Fibroblast of skin of left biceps (primary cell): ENCODE measurements around the gene PTPRN2.
"Not testable (repeated sequence)": the region's sequence is repeated elsewhere in the genome, so short reads cannot be mapped to it uniquely, and the experiment has no call there.

Experiments
- DNase-seq, 2 experiments: peaks; one replicate each; pipeline ENCODE4 v3.0.0-alpha.2; 2013; ENCODE audit warnings: low read depth in 2 of 2

Gene PTPRN2

DNA sequence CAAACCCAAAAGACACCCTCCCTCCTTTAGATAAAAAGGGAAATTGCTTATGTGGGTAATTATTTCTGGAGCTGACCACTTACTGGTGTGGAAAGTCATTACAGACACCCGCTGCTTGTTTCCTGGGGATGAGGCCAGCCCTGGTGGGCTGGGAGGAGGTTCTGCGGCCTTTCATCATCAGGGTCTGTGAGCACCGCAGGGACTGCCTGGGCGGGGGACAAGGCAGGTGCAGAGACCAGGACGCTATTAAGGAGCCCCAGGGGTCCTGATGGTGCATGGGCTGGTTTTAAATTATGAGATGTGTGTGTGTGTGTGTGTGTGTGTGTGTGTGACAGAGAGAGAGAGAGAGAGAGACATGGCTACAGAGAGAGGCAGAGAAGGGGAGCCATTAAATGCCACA lies 1079.6 kb downstream of the PTPRN2 start:
- DNase-seq = no peak

DNA sequence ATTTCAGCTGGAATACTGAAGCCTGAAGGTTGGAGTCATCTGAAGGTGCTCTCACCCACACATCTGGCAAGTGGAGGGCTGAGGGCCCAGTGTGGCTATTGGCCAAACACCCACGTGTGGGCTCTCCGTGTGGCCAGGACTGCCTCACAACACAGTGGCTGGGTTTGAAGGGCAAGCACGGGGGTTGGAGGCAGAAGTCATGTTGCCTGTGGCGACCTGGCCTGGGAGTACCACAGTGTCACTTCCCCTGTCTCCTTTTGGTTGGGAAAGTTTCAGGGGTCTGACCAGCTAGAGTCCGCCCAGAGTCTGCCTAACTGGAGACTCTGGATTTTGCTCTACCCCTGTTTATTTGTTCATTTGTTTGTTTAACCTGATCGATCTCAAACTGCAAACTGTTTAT lies 1081.4 kb downstream of the PTPRN2 start:
- no peak for DNase-seq

DNA sequence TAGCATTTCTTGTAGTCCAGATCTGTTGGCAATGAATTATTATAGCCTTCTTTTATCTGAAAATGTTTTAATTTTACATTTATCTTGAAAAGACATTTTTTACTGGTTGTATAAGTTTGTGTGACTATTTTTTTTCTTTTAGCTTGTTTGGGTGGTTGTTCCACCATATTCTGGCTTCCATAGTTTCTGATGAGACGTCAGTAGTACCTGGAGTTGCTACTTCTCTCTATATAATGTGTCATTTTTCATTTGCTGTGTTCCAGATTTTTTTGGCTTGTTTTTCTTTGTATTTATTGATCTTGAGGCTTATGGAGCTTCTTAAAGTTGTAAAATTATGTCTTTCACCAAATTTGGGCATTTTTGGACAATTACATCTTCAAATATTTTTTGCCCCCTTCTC lies 1082.0 kb downstream of the PTPRN2 start:
- no peak for DNase-seq

DNA sequence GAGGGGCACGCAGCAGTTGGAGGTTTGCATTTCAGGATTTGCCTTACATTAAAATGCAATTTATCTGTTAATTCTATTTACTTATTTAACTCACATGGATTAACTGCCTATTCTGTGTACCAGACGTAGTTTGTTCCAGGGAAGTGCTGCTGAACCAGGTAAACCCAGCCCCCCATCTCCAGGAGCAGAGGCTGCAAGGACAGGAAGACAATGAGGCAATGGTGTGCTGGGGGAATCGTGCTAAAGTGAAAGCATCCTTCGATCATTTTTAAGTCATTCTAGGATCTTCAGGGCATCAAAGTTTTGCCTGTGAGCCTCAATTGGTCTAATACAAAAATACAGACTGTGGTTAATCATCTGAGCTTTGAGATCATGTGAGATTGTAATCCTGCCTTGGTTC lies 1084.4 kb downstream of the PTPRN2 start:
- DNase-seq = no peak

DNA sequence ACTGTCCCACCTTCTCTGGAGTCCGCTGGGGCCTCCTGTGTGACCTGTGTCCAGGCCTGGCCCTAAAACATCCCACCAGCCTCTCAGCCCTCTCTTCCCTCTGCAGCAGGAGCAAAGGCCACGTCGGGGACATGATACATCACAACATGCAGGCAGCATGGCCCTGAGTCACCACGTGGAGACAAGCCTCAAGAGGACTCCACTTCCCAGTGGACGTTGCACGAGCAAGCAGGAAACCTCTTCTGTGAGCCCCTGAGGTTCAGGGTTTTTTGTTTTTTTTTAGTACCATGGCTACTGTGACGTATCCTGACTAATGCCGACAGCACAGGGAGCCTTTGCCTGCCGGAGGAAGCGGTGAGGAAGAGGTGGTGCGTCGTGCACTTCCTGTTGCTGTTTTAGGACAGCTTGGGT lies 1084.9 kb downstream of the PTPRN2 start:
- no peak for DNase-seq

DNA sequence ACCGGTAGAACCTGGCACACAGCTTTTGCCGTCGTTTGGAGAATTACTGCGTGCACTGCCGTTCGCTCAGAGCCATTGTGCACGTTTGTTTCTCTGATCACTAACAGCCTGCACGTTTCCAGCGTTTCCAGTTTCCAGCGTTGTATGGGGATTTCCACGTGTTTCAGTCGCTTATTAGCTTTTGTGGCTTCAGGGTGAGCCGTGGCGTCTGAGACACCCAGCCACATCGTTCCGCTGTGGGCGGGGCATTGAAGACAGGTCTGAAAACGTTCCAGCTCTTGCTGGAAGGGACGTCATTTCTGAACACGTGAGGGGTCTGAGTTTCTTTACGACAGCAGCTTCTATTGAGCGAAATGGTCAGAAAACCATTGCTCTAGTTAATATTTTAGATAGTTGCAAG lies 1086.0 kb downstream of the PTPRN2 start:
- no peak for DNase-seq

DNA sequence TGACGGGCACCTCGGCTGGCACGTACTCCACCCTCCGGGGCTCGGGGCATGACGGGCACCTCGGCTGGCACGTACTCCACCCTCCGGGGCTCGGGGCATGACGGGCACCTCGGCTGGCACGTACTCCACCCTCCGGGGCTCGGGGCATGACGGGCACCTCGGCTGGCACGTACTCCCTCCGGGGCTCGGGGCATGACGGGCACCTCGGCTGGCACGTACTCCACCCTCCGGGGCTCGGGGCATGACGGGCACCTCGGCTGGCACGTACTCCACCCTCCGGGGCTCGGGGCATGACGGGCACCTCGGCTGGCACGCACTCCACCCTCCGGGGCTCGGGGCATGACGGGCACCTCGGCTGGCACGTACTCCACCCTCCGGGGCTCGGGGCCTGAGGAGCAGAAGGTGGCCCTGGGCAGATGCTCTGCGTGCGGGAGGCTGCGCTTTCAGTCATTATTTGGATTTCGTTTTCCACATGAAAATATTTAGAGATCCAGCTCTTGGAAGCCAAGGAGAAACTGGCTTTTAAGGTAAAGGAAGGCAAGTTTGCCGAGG lies 1086.6 kb downstream of the PTPRN2 start:
- not testable (repeated sequence) for DNase-seq

DNA sequence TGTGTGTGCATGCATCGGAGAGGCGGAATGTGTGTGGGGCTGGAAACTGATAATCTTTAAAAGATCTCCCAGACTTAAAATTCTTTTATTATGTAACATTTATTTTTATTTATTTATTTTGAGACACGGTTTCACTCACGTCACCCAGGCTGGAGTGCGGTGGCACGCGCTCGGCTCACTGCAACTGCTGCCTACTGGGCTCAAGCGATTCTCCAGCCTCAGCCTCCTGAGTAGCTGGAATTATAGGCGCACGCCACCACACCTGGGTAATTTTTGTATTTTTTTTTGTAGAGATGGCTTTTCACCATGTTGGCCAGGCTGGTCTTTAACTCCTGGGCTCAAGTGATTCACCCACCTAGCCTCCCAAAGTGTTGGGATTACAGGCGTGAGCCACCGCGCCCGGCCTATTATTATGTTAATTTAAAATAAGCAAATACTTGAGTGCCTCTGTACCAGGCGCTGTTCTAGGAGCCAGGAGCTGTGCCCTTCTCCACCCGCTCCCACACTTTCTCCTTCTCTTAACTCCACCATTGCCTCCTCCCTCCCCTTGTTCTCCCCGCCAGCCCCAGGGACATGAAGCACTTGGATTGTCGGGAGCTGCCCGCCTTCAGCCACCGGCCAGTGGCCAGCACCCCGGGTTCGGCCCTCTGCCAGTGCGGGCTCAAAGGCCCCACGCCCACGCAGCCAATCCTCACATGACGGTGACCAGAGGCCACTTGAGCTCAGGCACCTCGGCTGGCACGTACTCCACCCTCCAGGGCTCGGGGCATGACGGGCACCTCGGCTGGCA lies 1087.3 kb downstream of the PTPRN2 start:
- DNase-seq = no peak

DNA sequence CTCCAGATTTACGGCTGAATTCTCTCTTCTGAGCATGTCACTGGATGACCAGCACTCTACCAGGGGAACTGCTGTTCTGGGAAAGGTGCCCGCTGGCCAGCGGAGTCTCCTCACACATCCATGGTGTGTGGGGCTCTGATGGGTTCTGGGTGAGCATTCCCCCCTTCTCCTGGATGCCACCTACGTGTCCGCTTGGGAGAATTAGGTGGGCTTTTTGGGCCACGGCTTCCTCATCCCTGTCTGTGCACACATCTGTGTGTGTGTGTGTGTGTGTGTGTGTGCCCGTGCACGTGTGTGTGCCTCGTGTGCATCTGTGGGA lies 1087.8 kb downstream of the PTPRN2 start:
- DNase-seq = no peak

DNA sequence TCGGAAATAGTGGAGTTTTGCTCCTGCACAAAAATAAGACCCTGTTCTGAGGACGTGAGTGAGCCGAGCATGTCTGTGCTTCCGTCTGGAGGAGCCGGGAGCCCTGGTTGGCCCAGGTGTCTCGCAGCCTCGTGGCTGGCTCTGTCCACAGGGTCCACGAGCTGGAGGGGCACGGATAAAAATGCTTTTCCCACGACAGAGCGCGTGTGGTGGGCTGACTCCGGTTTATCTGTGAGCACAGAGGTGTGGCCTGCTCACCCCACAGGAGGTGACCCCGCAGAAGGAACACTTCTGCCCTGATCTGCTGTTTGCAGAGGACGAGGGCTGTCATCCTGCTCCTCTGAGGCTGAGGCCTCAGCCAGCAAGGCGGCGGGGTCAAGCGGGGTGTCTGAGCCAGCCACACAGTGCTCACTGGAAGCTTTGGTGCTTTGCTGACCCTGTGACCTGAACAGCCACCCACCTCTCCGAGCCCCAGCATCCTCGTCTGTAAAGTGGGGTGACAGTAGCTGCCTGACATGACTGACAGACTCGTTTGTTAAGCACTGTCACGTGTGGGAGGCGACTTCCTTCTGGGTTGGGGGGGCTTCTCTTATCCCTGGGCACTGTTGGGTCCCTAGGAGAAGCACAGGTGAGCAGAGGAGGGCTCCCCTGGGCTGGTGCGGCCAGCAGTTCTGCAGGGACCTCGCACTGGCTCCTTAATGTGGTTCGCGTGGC lies 1088.3 kb downstream of the PTPRN2 start:
- no peak for DNase-seq

DNA sequence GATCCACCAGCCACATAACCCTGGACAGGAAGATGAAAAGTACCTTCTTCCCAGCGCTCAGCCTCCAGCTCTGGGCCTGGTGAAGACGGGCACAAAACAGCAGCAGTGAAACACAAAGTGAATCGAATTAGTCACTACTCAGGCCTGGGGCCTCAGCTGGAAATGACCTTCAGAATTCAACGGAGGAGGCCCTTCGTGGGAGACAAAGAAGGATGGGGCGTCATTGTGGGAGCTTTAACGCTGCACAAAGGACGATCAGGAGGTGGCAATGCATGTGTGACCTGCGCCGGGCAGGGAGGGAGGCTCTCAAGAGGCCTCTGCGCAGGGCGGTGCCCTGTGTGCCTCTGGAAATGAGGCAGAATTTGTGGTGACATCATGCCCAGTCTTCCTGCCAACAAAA lies 1089.0 kb downstream of the PTPRN2 start:
- DNase-seq = no peak

DNA sequence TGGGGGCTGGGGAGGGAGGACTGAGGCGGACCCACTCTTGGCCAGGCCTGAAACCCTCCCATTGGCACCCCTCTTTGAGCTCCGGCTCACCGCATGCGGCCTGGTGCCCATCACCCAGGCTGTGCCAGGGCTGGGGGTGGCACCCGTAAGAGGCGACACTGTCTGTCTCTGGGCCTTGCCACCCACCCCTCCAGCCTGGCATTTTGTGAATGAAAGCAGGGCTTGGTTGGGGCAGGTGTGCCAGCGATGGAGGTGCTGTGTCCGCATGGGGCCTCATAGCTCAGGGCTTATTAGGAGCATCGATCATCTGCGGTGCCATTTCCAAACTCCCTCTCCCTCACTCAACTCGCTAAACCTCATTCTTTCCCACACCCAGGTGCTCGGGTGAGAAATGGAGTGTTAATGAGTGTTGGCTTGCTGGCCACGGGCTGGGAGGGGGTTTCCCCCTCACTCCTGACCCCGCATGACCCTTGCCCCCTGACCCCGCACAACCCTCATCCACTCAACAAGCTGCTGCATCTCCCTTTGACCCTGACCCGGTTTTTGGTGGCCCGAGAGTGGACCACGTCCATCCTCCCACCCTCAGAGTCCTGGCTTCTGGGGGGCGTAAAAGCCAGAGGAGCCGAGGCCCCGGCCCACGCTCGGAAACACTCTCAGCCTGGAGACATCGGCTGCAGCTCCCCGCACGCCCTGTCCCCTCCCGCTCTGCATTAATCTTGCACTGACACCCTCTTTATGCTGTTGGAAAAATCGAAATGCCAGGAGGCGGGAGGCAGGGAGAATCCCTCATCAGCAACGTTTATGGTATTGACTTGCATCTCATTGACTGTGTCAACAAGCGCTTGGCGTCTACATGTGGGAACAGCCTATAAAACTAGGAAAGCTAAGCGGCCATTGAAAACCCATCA lies 1089.6 kb downstream of the PTPRN2 start:
- no peak for DNase-seq

DNA sequence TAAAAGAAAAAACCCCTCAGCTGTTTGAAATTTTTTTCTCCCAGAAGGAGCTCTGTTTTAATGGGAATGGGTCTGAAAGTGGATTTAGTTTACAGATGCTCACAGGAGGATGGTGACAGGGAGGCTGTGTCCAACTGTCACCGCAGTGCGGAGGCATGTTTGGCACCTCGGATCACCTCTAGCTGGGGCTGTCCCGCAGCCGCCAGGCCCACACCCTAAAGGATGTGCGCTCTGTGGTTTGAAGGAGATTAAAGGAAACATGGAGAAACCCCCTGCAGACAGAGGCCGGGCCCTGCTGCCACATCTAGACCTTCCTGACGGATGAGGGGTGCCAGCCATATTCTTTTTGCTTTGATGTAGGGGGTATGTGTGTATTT lies 1090.3 kb downstream of the PTPRN2 start:
- no peak for DNase-seq

DNA sequence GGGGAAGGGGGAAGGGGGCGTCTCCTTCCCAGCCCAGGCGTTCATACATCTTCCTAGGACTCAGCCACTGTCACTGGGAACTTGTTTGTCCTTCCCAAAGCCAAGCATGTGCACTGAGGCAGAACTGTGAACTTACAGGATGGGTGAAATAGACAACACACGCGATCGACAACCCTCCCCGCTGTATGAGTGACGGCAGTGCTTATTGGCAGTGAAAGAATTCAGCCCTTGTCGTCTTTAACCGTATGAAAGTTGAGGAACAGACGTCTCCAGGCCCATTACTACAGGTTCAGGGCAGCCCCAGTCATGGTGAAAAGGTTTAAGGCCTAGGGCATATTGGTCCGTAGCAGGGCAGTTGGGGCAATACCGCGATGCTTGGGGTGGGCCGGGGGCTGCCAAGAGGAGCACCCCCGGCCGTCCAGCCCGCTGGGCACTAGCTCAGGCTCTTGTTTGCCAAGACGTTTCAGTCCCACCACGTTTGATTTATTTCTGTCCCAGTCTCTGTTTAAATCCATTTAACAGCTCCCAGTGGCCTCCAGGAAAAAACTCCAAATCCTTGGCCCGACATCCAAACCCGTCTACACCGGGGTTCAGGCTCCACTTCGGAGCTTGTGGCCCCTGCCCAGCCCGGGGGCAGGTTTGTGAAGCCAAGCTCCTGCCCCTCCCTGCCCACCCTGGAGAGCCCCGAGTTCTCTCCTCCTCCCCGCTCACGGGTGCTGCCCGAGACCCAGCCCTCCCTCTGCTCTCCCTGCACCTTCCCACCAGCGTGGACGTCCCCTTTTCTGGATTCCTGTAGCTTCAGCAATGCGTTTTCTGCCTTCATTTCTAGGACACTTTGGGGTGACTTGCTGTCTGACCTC lies 1091.0 kb downstream of the PTPRN2 start:
- DNase-seq = no peak

DNA sequence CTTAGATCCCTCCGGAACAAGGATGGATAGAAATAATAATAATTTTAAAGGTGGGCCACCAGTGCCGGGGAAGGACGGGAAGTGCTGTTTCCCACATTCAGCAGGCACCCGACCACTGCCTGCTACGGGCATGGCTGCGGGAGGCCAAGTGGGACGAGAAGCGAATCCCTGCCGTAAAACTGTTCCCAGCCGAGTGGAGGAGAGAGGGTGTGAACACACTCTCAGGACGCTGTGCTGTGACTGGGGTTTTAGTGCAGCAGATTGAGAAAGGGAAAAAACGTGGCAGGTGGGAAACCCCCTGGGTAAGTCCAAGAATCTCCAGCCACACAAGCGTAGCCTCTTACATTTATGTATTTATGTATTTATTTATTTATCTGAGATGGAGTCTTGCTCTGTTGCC lies 1092.0 kb downstream of the PTPRN2 start:
- no peak for DNase-seq

DNA sequence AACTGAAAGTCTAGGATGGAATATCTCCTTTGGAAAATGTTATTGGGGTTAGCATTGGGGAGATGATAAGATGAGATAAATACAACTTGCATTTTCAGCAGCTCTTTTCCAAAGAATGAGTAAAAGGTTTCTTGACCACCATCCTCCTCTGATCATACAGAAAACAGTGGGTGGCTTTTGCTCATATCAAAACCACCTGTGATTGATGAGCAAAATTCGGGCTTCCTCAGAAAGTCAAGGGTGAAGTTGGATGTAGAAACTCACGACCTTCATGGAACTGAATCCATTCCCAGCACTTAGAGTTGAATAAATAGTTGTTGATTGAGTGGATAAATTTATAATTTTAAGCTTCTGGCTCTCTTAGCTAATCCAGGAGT lies 1092.5 kb downstream of the PTPRN2 start:
- DNase-seq = no peak

DNA sequence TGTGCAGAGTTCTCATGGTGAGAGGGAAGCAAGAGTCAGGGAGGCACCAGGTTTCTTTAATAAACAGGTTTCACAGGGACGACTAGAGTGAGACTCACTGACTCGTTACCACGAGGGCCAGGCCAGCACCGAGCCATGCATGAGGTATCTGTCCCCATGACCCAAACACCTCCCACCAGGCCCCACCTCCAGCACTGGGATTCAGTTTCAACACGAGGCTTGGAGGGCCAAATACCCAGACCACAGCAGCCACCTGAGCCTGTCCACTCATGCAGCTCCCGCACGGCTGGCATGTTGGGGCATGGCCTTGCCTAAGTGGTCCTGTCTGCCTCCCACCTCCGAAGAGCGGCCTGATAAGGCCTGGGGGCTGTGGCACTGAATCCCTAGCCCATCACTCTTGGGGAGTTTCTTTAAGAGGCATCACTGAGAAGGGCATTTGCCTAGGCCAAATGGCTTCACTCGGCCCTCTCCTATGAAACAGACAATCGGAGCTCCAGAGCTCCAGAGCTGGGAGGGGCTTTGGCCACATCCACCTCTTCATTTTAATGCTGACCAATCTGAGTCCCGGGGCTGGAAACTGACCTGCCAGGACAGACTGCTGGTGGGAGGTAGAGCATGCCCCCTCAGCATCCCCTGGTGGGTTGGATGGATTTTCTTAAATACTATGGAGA lies 1093.0 kb downstream of the PTPRN2 start:
- DNase-seq = no peak

DNA sequence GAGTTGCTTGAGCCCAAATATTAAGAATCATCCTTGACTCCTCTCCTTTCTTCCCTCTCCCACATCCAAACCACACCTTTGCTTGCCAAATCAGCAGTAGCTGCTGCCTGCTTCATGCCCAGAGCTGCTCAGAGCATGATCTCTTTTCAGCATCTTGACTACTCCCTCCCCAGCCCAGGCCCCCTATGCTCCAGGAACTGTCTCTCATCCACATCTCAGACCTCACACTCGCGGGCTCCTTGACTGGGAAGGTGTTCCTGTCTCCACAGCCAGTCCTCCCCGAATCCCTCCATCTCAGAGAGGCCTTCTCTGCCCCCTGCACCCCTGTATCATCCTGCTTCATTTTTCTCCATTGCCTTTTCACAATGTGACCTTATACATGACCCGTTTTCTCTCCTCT lies 1093.8 kb downstream of the PTPRN2 start:
- DNase-seq = no peak

DNA sequence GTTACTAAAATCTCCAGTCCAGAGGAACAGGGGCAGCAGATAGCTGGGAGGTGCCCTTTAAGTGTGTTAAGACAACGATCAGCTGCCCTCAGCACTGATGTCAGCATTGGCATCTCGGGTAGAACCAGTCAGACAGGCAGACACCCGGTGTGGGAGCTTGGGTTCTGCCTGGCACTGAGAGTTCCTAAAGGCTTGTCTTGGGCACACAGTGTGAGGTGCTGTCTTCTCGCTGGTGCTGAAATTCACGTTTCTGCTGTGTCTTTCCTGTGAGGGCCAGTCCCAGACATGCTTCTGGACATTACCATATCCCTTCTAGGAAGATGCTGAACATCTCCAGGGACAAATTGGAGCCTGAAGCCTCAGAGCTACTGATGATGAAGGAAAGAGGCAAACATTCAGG lies 1094.6 kb downstream of the PTPRN2 start:
- DNase-seq = no peak

DNA sequence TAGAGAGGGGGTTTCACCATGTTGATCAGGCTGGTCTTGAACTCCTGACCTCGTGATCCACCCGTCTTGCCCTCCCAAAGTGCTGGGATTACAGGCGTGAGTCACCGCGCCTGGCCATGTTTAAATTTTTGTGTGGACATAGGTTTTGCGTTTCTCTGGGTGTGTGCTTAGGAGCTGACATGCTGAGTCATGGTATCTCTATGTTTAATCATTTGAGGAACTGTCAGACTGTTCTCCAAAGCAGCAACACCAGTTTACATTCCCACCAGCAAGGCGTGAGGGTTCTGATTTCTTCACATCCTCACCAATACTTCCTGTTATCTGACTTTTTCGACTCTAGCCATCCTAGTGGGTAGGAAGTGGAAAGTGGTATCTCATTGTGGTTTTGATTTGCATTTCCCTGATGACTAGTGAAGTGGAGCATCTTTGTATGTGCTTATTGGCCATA lies 1097.1 kb downstream of the PTPRN2 start:
- DNase-seq = no peak

DNA sequence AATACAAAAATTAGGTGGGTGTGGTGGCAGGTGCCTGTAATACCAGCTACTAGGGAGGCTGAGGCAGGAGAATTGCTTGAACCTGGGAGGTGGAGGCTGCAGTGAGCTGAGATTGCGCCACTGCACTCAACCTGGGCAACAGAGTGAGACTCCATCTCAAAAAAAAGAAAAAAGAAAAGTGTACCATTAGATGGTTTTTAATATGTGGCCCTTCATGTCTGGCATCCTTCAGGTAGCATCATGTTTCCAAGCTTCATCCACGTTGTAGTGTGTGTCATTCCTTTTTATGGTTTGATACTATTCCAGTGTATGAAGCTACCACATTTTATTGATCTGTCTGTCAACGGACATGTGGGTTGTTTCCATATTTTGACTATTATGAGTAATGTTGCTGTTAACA lies 1097.8 kb downstream of the PTPRN2 start:
- DNase-seq = not testable (repeated sequence)
